Natural killer cell (primary cell): ENCODE measurements around the gene OXSR1. TPM values are rescaled to one million over a fixed set of nuclear protein-coding genes. Genes with fewer than 3 reads are reported as not detected.

Experiments used
- ATAC-seq, 3 donors: fragments of 150-1000 bp in 2 of 3; fragments of 200-7000 bp in 1 of 3; cut with Tn5 transposase; 1 replicate in 1 of 3; 2 replicates in 2 of 3; pipeline ENCODE4 v1.10.0; 2021; ENCODE audit warnings: mild to moderate bottlenecking in 2 of 3, moderate library complexity in 2 of 3
- DNase-seq, 2 donors: peaks; one replicate each; pipeline versions ENCODE4 v3.0.0 to v3.0.0-alpha.2; 2013 to 2021; ENCODE audit warnings: mixed read lengths in 1 of 2
- H3K27ac ChIP-seq: one replicate; pipeline ENCODE4 v1.5.1; 2013; ENCODE audit warnings: mild to moderate bottlenecking, low read length
- H3K27me3 ChIP-seq: one replicate; pipeline ENCODE4 v1.6.1; 2013; ENCODE audit warnings: low read length; ENCODE audit not compliant: control insufficient read depth, insufficient read depth
- H3K36me3 ChIP-seq: one replicate; pipeline ENCODE4 v1.6.1; 2013; ENCODE audit warnings: low read length; ENCODE audit not compliant: control insufficient read depth, insufficient read depth
- H3K4me1 ChIP-seq: one replicate; pipeline ENCODE4 v1.6.1; 2013; ENCODE audit warnings: low read length; ENCODE audit not compliant: control insufficient read depth, insufficient read depth
- H3K4me3 ChIP-seq: one replicate; pipeline ENCODE4 v1.5.1; 2013; ENCODE audit warnings: low read length
- H3K9me3 ChIP-seq: one replicate; pipeline ENCODE4 v1.6.1; 2013; ENCODE audit warnings: low read length; ENCODE audit not compliant: control insufficient read depth, insufficient read depth
- H3K27ac Mint-ChIP-seq, 2 donors: one replicate each; pipeline ENCODE4 v1.8.0; 2022; ENCODE audit warnings: mild to moderate bottlenecking in 2 of 2, mixed read lengths in 2 of 2, moderate library complexity in 1 of 2
- H3K27me3 Mint-ChIP-seq, 2 donors: one replicate each; pipeline ENCODE4 v1.8.0; 2022; ENCODE audit warnings: low read depth in 2 of 2, mixed read lengths in 2 of 2
- H3K36me3 Mint-ChIP-seq: one replicate; pipeline ENCODE4 v1.8.0; 2022; ENCODE audit warnings: mixed read lengths
- H3K4me1 Mint-ChIP-seq, 2 donors: one replicate each; pipeline ENCODE4 v1.8.0; 2022; ENCODE audit warnings: mixed read lengths in 2 of 2
- H3K4me3 Mint-ChIP-seq: one replicate; pipeline ENCODE4 v1.8.0; 2022; ENCODE audit warnings: mild to moderate bottlenecking, moderate library complexity, mixed read lengths
- H3K9me3 Mint-ChIP-seq, 2 donors: one replicate each; pipeline ENCODE4 v1.8.0; 2022; ENCODE audit warnings: mixed read lengths in 2 of 2
- CTCF ChIP-seq: fragments of 200-600 bp; IDR thresholded peaks from one replicate; pipeline ENCODE4 v1.8.0; 2022; ENCODE audit warnings: antibody characterized with exemption
- WGBS: methylation state at CpG from one replicate; pipeline ENCODE4 v1.1.7; 2013; ENCODE audit warnings: missing lambda C conversion rate; ENCODE audit not compliant: insufficient coverage; 5-methylcytosine and 5-hydroxymethylcytosine counted together
- intact Hi-C: fragments of 100-400 bp; cut with micrococcal nuclease; formaldehyde crosslinking; loops from one replicate; pipeline ENCODE4 v1.14.2; 2022
- total RNA-seq, 4 donors: library from RNA; stranded (reverse); fragments of 120-200 nt in 1 of 4; gene quantifications; one replicate each; pipeline versions ENCODE4 v1.2.3 to v1.2.4, GENCODE V29; 2013 to 2022

OXSR1 gene
- total RNA-seq, 3 donors from 2014 or later (not counting 1 experiment from before 2014, with no cell fraction given), result 37.2 to 46.1 (median 44.0) TPM

GRCh38 chr3:38271553-38271952 is 106.2 kb downstream of the OXSR1 start:
- no peak for TF ChIP-seq CTCF
- H3K27me3 Mint-ChIP-seq, result peaks cover 0 to 3% of the 10 kb centered on the region in 2 donors
- no peak overlapping the region for H3K4me3 ChIP-seq
- no peaks in the 10 kb centered on the region for H3K36me3 Mint-ChIP-seq
- H3K9me3 ChIP-seq, result no peaks in the 10 kb centered on the region
- no peak for ATAC-seq
- H3K4me1 Mint-ChIP-seq, result peaks cover 9 to 18% of the 10 kb centered on the region in 2 donors
- no peaks in the 10 kb centered on the region for H3K27me3 ChIP-seq
- H3K27ac ChIP-seq, result no peak overlapping the region
- no peak overlapping the region for H3K4me3 Mint-ChIP-seq
- WGBS, result 95% methylated on average over 5 of the region's 5 CpGs
- intact Hi-C loops, result no loop called here
- peaks cover 12% of the 10 kb centered on the region for H3K4me1 ChIP-seq
- DNase-seq, result no peak
- H3K27ac Mint-ChIP-seq, result no peak overlapping the region
- H3K36me3 ChIP-seq, result no peaks in the 10 kb centered on the region
- H3K9me3 Mint-ChIP-seq, result no peaks in the 10 kb centered on the region

GRCh38 chr3:38274864-38275649 is 109.7 kb downstream of the OXSR1 start:
- no peak overlapping the region for H3K4me3 ChIP-seq
- 94% methylated on average over 21 of the region's 21 CpGs for WGBS
- H3K27me3 Mint-ChIP-seq, result no peaks in the 10 kb centered on the region
- intact Hi-C loops, result no loop called here
- no peaks in the 10 kb centered on the region for H3K9me3 Mint-ChIP-seq
- H3K36me3 Mint-ChIP-seq, result no peaks in the 10 kb centered on the region
- DNase-seq (no peak), ATAC-seq (no peak)
- H3K4me1 Mint-ChIP-seq, result no peaks in the 10 kb centered on the region
- H3K27me3 ChIP-seq, result no peaks in the 10 kb centered on the region
- no peak overlapping the region for H3K27ac ChIP-seq
- no peak overlapping the region for H3K27ac Mint-ChIP-seq
- H3K4me1 ChIP-seq, result no peaks in the 10 kb centered on the region
- TF ChIP-seq CTCF, result no peak
- H3K9me3 ChIP-seq, result no peaks in the 10 kb centered on the region
- no peak overlapping the region for H3K4me3 Mint-ChIP-seq
- no peaks in the 10 kb centered on the region for H3K36me3 ChIP-seq

- Mint-ChIP-seq H3K27ac (no peak overlapping the region), H3K4me1 (no peaks in the 10 kb centered on the region), H3K4me3 (no peak overlapping the region), H3K36me3 (no peaks in the 10 kb centered on the region), H3K27me3 (no peaks in the 10 kb centered on the region), H3K9me3 (no peaks in the 10 kb centered on the region)
- 92% methylated on average over 8 of the region's 8 CpGs for WGBS
- H3K36me3 ChIP-seq, result no peaks in the 10 kb centered on the region
- H3K27me3 ChIP-seq, result no peaks in the 10 kb centered on the region
- H3K27ac ChIP-seq, result no peak overlapping the region
- no peak for TF ChIP-seq CTCF
- H3K4me3 ChIP-seq, result no peak overlapping the region
- no peaks in the 10 kb centered on the region for H3K9me3 ChIP-seq
- intact Hi-C loops, result no loop called here
- H3K4me1 ChIP-seq, result no peaks in the 10 kb centered on the region
- DNase-seq (no peak), ATAC-seq (no peak)
These were observed 110.3 kb downstream of the OXSR1 start for GRCh38 chr3:38275658-38276057.
